H1 (cell line): ENCODE data around the gene SEMA6D. TPM values are rescaled to one million over a fixed set of nuclear protein-coding genes. Genes with fewer than 3 reads are reported as not detected.

Source experiments
- CTCF ChIA-PET: fragments of 300-600 bp; sonication (Branson Sonifier 250); formaldehyde crosslinking; loops from one replicate; lab custom pipeline; 2021; ENCODE audit not compliant: partially characterized antibody; lab: Charles Lee
- POLR2A ChIA-PET: fragments of 300-600 bp; sonication (Branson Sonifier 250); formaldehyde crosslinking; loops from one replicate; lab custom pipeline; 2021; ENCODE audit warnings: inconsistent platforms; ENCODE audit not compliant: partially characterized antibody; lab: Charles Lee
- DNase-seq, 2 experiments: peaks; one replicate each; pipeline versions ENCODE4 v3.0.0 to v3.0.0-alpha.2; 2010 to 2022; ENCODE audit warnings: low spot score in 2 of 2, low read depth in 1 of 2, mixed read lengths in 1 of 2
- FAIRE-seq: peaks from 2 replicates; lab custom pipeline; 2011; peaks lifted over from hg19 to GRCh38; lab: Jason Lieb, UNC
- H2AFZ ChIP-seq: 2 replicates; pipeline ENCODE4 v1.8.1; 2012; ENCODE audit warnings: low read length, inconsistent platforms
- H2AK5ac ChIP-seq: 2 replicates; pipeline ENCODE4 v1.6.1; 2013; ENCODE audit warnings: low read depth, low read length
- H2BK120ac ChIP-seq: replicated peaks from 2 replicates; pipeline ENCODE3; 2013; ENCODE audit warnings: low read depth, low read length, inconsistent platforms
- H2BK12ac ChIP-seq: 2 replicates; pipeline ENCODE4 v1.6.1; 2013; ENCODE audit warnings: low read depth, low read length
- H2BK15ac ChIP-seq: 2 replicates; pipeline ENCODE4 v1.6.1; 2013; ENCODE audit warnings: low read length
- H2BK20ac ChIP-seq: 2 replicates; pipeline ENCODE4 v1.6.1; 2013; ENCODE audit warnings: low read length
- H2BK5ac ChIP-seq: 2 replicates; pipeline ENCODE4 v1.6.1; 2013; ENCODE audit warnings: low read depth, low read length
- H3K14ac ChIP-seq: 2 replicates; pipeline ENCODE4 v1.6.1; 2013; ENCODE audit warnings: inconsistent platforms; ENCODE audit not compliant: insufficient read length
- H3K18ac ChIP-seq: 2 replicates; pipeline ENCODE4 v1.6.1; 2013; ENCODE audit warnings: low read length; ENCODE audit errors: extremely low read depth
- H3K23ac ChIP-seq: 2 replicates; pipeline ENCODE4 v1.6.1; 2013; ENCODE audit warnings: inconsistent platforms; ENCODE audit not compliant: insufficient read length
- H3K23me2 ChIP-seq: 2 replicates; pipeline ENCODE4 v1.6.1; 2013; ENCODE audit warnings: low read depth, low read length
- H3K27ac ChIP-seq: 2 replicates; pipeline ENCODE4 v1.6.1; 2011; ENCODE audit warnings: low read depth, low read length, inconsistent platforms
- H3K27me3 ChIP-seq, 4 experiments: replicated peaks in 1 of 4; 1 replicate in 1 of 4; 2 replicates in 3 of 4; pipeline versions ENCODE4 v1.6.1 to v1.8.1; 2011 to 2013; ENCODE audit warnings: low read length in 3 of 4, mild to moderate bottlenecking in 3 of 4, inconsistent platforms in 2 of 4, mixed read lengths in 2 of 4, moderate library complexity in 1 of 4; ENCODE audit not compliant: control insufficient read depth in 3 of 4, insufficient read depth in 3 of 4; ENCODE audit errors: extremely low read depth in 1 of 4
- H3K36me3 ChIP-seq, 4 experiments: 2 replicates each; pipeline versions ENCODE4 v1.6.1 to v1.8.1; 2011 to 2013; ENCODE audit warnings: mild to moderate bottlenecking in 4 of 4, low read length in 3 of 4, moderate library complexity in 2 of 4, control low read depth in 1 of 4, inconsistent platforms in 1 of 4; ENCODE audit not compliant: insufficient read depth in 4 of 4, control insufficient read depth in 2 of 4
- H3K4ac ChIP-seq: replicated peaks from 2 replicates; pipeline ENCODE3; 2013; ENCODE audit warnings: low read length, low read depth, mixed read lengths, inconsistent platforms; ENCODE audit not compliant: insufficient read length
- H3K4me1 ChIP-seq, 4 experiments: replicated peaks in 1 of 4; 1 replicate in 1 of 4; 2 replicates in 3 of 4; pipeline versions ENCODE4 v1.6.1 to v1.8.1; 2011 to 2013; ENCODE audit warnings: low read length in 3 of 4, inconsistent platforms in 2 of 4, mixed read lengths in 1 of 4; ENCODE audit not compliant: insufficient read depth in 4 of 4, control insufficient read depth in 3 of 4
- H3K4me2 ChIP-seq, 2 experiments: 2 replicates each; pipeline versions ENCODE4 v1.6.1 to v1.8.1; 2011 to 2013; ENCODE audit warnings: low read depth in 2 of 2, low read length in 2 of 2, control low read depth in 1 of 2, inconsistent platforms in 1 of 2, mild to moderate bottlenecking in 1 of 2; ENCODE audit not compliant: insufficient read depth in 1 of 2
- H3K4me3 ChIP-seq, 4 experiments: fragments of 200-600, 300-600 bp in 1 of 4; sonication (generic), shearing (Covaris generic), sonication (Bioruptor Twin) in 1 of 4; 2 replicates each; pipeline versions ENCODE4 v1.5.1 to v1.8.1; 2011 to 2016; ENCODE audit warnings: low read length in 4 of 4, low read depth in 3 of 4, control low read depth in 2 of 4, inconsistent platforms in 2 of 4, mild to moderate bottlenecking in 2 of 4, mixed read lengths in 1 of 4, moderate library complexity in 1 of 4; ENCODE audit not compliant: insufficient read depth in 2 of 4; ENCODE audit errors: extremely low read depth in 1 of 4
- H3K56ac ChIP-seq: replicated peaks from 2 replicates; pipeline ENCODE3; 2013; ENCODE audit warnings: low read depth, mild to moderate bottlenecking, mixed read lengths, low read length, inconsistent platforms; ENCODE audit not compliant: insufficient read length
- H3K79me1 ChIP-seq: 2 replicates; pipeline ENCODE4 v1.6.1; 2013; ENCODE audit warnings: low read depth, low read length, control low read depth
- H3K79me2 ChIP-seq, 2 experiments: 2 replicates each; pipeline versions ENCODE4 v1.6.1 to v1.8.1; 2012 to 2013; ENCODE audit warnings: low read length in 2 of 2, mild to moderate bottlenecking in 2 of 2, inconsistent platforms in 1 of 2; ENCODE audit not compliant: insufficient read depth in 2 of 2, control insufficient read depth in 1 of 2
- H3K9ac ChIP-seq, 4 experiments: replicated peaks in 1 of 4; 1 replicate in 1 of 4; 2 replicates in 3 of 4; pipeline versions ENCODE4 v1.6.1 to v1.8.1; 2011 to 2013; ENCODE audit warnings: low read depth in 3 of 4, low read length in 3 of 4, control low read depth in 2 of 4, mild to moderate bottlenecking in 2 of 4, moderate library complexity in 2 of 4, inconsistent platforms in 1 of 4; ENCODE audit errors: extremely low read depth in 1 of 4
- H3K9me3 ChIP-seq, 2 experiments: 2 replicates each; pipeline versions ENCODE4 v1.6.1 to v1.8.1; 2012 to 2013; ENCODE audit warnings: mild to moderate bottlenecking in 2 of 2, moderate library complexity in 2 of 2, control low read depth in 1 of 2, inconsistent platforms in 1 of 2, low read depth in 1 of 2, low read length in 1 of 2, mixed read lengths in 1 of 2; ENCODE audit not compliant: insufficient read depth in 2 of 2
- H4K20me1 ChIP-seq, 2 experiments: replicated peaks in 1 of 2; 2 replicates each; pipeline versions ENCODE3 to v1.8.1; 2011 to 2013; ENCODE audit warnings: inconsistent platforms in 2 of 2, low read length in 2 of 2, mild to moderate bottlenecking in 1 of 2; ENCODE audit not compliant: insufficient read depth in 2 of 2, control insufficient read depth in 1 of 2
- H4K5ac ChIP-seq: 2 replicates; pipeline ENCODE4 v1.6.1; 2013; ENCODE audit warnings: low read length, low read depth, mixed read lengths, inconsistent platforms; ENCODE audit not compliant: insufficient read length
- H4K8ac ChIP-seq: 2 replicates; pipeline ENCODE4 v1.8.0; 2013; ENCODE audit warnings: mild to moderate bottlenecking, moderate library complexity, low read length, inconsistent platforms; ENCODE audit not compliant: insufficient read depth; ENCODE audit errors: extremely low read depth
- H4K91ac ChIP-seq: replicated peaks from 2 replicates; pipeline ENCODE3; 2013; ENCODE audit warnings: low read length, mixed read lengths, inconsistent platforms; ENCODE audit not compliant: insufficient read length
- BCL11A ChIP-seq, 2 experiments: IDR thresholded peaks; one replicate each; pipeline ENCODE4 v1.6.1; 2011; ENCODE audit warnings: low read depth in 2 of 2, low read length in 2 of 2, mild to moderate bottlenecking in 2 of 2
- CHD2 ChIP-seq: IDR thresholded peaks from 2 replicates; pipeline ENCODE4 v1.6.1; 2012; ENCODE audit warnings: low read length, improper control_type of control experiment
- SIRT6 ChIP-seq: IDR thresholded peaks from one replicate; pipeline ENCODE4 v1.7.1; 2012; ENCODE audit warnings: low read length, inconsistent platforms
- TAF1 ChIP-seq: IDR thresholded peaks from 2 replicates; pipeline ENCODE4 v1.6.1; 2011; ENCODE audit warnings: mild to moderate bottlenecking, low read depth, low read length
- TCF12 ChIP-seq: IDR thresholded peaks from 2 replicates; pipeline ENCODE4 v1.6.1; 2011; ENCODE audit warnings: low read depth, mild to moderate bottlenecking, low read length
- polyA plus RNA-seq, 7 experiments: library from polyadenylated mRNA; depleted of rRNA in 3 of 7; stranded (reverse) in 5 of 7; unstranded in 2 of 7; fragments of >200 nt in 5 of 7; fragments of 200-250 nt in 2 of 7; gene quantifications; 1 replicate in 5 of 7; 2 replicates in 1 of 7; 4 replicates in 1 of 7; pipeline versions ENCODE4 v1.2.1 to v1.2.3, GENCODE V29; 2011 to 2013; ENCODE audit warnings: missing spikeins in 2 of 7, mixed read lengths in 2 of 7
- total RNA-seq: library from RNA; stranded (reverse); fragmentation: NEBNext Ultra II Directional; extraction: Animal tissue kit (Norgen Biotek cat#: 25700); gene quantifications from 2 replicates; pipeline ENCODE4 v1.2.1, GENCODE V29; 2021
- TF ChIP-seq, protein P1 (sequence below): IDR thresholded peaks from 2 replicates; pipeline ENCODE4 v1.6.1; 2012; ENCODE audit warnings: inconsistent platforms

The SEMA6D gene
- total and polyA plus RNA-seq, 2 of the 8 experiments (the other 6 are each of a cell fraction or from before 2014, with no cell fraction given) = 2.2 to 3.8 TPM

DNA sequence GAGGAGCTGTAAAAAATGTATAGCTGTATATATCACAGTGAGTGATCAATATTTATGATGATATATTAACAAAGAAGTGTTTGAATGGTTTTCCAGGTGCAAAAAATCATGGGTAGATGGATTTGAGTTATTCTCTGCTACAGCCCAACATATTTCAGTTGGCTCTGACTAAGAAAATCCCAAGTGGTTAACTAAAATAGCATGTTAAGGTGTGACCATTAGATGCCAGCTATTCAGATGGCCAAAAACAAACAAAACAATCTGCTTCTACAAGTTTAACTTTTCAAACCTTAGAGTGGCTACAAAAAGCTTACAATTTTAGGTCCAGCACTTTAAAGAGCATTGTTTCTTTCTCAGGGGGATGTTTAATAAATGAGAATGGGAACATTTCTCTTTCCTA lies 67.5 kb downstream of the SEMA6D start:
- H2BK12ac ChIP-seq = no peak overlapping the region
- H4K20me1 ChIP-seq = no peaks in the 10 kb centered on the region
- H3K36me3 ChIP-seq = no peaks in the 10 kb centered on the region
- no peak overlapping the region for H2BK15ac ChIP-seq
- H3K23ac ChIP-seq = no peak overlapping the region
- FAIRE-seq = no peak
- H3K56ac ChIP-seq = no peak overlapping the region
- no peak overlapping the region for H4K5ac ChIP-seq
- H3K79me2 ChIP-seq = no peaks in the 10 kb centered on the region
- DNase-seq = no peak
- no peaks in the 10 kb centered on the region for H3K79me1 ChIP-seq
- H3K23me2 ChIP-seq = peaks cover 2% of the 10 kb centered on the region; the same call in 1 of the 2 replicates
- H3K27me3 ChIP-seq = no peaks in the 10 kb centered on the region
- ChIA-PET POLR2A (no interaction called here), CTCF (interaction anchor here (0.5 kb wide), 1 partner anchor 572 kb away, joined by 3 read pairs; no protein-coding TSS in a partner anchor)
- no peak overlapping the region for H3K14ac ChIP-seq
- H3K4me1 ChIP-seq = no peaks in the 10 kb centered on the region; a peak in 1 of 7 replicates
- H4K8ac ChIP-seq = no peak overlapping the region
- H2BK120ac ChIP-seq = no peak overlapping the region
- H3K27ac ChIP-seq = no peak overlapping the region
- no peak overlapping the region for H3K4me3 ChIP-seq
- H2BK5ac ChIP-seq = no peak overlapping the region
- no peak overlapping the region for H3K9ac ChIP-seq
- H2BK20ac ChIP-seq = no peak overlapping the region
- no peak overlapping the region for H2AFZ ChIP-seq
- H3K18ac ChIP-seq = no peak overlapping the region
- no peaks in the 10 kb centered on the region for H3K9me3 ChIP-seq
- TF ChIP-seq CHD2 (no peak), BCL11A (IDR thresholded peaks at IDR 0.05; ENCODE audit: low read depth in 2 of 2, low read length in 2 of 2) (no peak), SIRT6 (no peak), TAF1 (no peak), TCF12 (no peak)
- TF ChIP-seq, protein P1, sequence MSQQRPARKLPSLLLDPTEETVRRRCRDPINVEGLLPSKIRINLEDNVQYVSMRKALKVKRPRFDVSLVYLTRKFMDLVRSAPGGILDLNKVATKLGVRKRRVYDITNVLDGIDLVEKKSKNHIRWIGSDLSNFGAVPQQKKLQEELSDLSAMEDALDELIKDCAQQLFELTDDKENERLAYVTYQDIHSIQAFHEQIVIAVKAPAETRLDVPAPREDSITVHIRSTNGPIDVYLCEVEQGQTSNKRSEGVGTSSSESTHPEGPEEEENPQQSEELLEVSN = no peak
- TF ChIP-seq, all 59 proteins: peak for 0
- Histone ChIP-seq H2AK5ac (no peak overlapping the region), H4K91ac (no peak overlapping the region), H3K4me2 (no peak overlapping the region), H3K4ac (no peak overlapping the region)
